GM19467 (cell line): Measurements from ENCODE around the gene RPUSD2.

Experiments
- ATAC-seq: cut with Tn5 transposase; IDR thresholded peaks from one replicate; pipeline ENCODE4 v1.9.1; 2021; ENCODE audit warnings: mild to moderate bottlenecking, moderate library complexity; ENCODE audit not compliant: unreplicated experiment

RPUSD2 gene

GRCh38 chr15:40613080-40613479 lies 44.0 kb downstream of the RPUSD2 start:
- ATAC-seq: no peak

GRCh38 chr15:40618023-40618422 lies 48.9 kb downstream of the RPUSD2 start:
- no peak for ATAC-seq

GRCh38 chr15:40618906-40619305 lies 49.8 kb downstream of the RPUSD2 start:
- no peak for ATAC-seq

DNA sequence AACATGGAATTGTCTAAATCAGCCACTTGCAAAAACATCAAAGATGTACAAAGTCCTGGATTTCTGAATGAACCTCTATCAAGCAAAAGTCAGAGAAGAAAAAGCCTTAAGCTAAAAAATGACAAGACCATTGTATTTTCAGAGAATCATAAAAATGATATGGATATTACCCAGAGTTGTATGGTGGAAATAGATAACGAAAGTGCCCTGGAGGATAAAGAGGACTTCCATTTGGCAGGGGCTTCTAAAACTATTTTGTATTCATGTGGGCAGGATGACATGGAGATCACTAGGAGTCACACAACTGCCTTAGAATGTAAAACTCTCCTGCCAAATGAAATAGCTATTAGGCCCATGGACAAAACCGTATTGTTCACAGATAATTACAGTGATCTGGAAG lies 54.3 kb downstream of the RPUSD2 start:
- no peak for ATAC-seq
